PC-3 (cell line): ENCODE results near the gene TRPC4AP.

ENCODE experiments used
- CTCF ChIP-seq: fragments of 300-600 bp; sonication (generic); conservative IDR thresholded peaks from 2 replicates; pipeline ENCODE4 v1.5.1; 2017; ENCODE audit warnings: antibody characterized with exemption, low read depth, mild to moderate bottlenecking, low read length
- EZH2phosphoT487 ChIP-seq: fragments of 300-600 bp; sonication (generic); IDR thresholded peaks from 2 replicates; pipeline ENCODE4 v1.6.1; 2018; ENCODE audit warnings: mild to moderate bottlenecking, antibody characterized with exemption, low read length, borderline replicate concordance

GRCh38 chr20:35006531-35006971, 86.1 kb downstream of the TRPC4AP start:
- TF ChIP-seq CTCF (no peak), EZH2phosphoT487 (no peak)
